Skeletal muscle tissue (tissue), 4 donors: ENCODE data around the gene ZKSCAN4. TPM values are rescaled to one million over a fixed set of nuclear protein-coding genes. Genes with fewer than 3 reads are reported as not detected.

ENCODE experiments used
- H3K27ac ChIP-seq: one replicate; pipeline ENCODE4 v1.7.0; 2013; ENCODE audit warnings: mild to moderate bottlenecking, low read depth, low read length, inconsistent platforms
- H3K27me3 ChIP-seq, 3 donors: one replicate each; pipeline ENCODE4 v1.7.0; 2013; ENCODE audit warnings: low read length in 3 of 3; ENCODE audit not compliant: control insufficient read depth in 3 of 3, insufficient read depth in 3 of 3
- H3K36me3 ChIP-seq, 3 donors: one replicate each; pipeline ENCODE4 v1.7.0; 2013; ENCODE audit warnings: low read length in 3 of 3; ENCODE audit not compliant: control insufficient read depth in 3 of 3, insufficient read depth in 3 of 3
- H3K4me1 ChIP-seq, 3 donors: one replicate each; pipeline ENCODE4 v1.7.0; 2013; ENCODE audit warnings: low read length in 3 of 3, mild to moderate bottlenecking in 3 of 3; ENCODE audit not compliant: control insufficient read depth in 3 of 3, insufficient read depth in 3 of 3
- H3K4me3 ChIP-seq, 3 donors: one replicate each; pipeline ENCODE4 v1.7.0; 2013; ENCODE audit warnings: low read length in 3 of 3
- H3K9ac ChIP-seq, 3 donors: one replicate each; pipeline ENCODE4 v1.7.0; 2013; ENCODE audit warnings: low read length in 3 of 3, mild to moderate bottlenecking in 3 of 3, moderate library complexity in 2 of 3, low read depth in 1 of 3
- H3K9me3 ChIP-seq, 3 donors: one replicate each; pipeline ENCODE4 v1.7.0; 2013; ENCODE audit warnings: low read length in 3 of 3; ENCODE audit not compliant: control insufficient read depth in 3 of 3
- total RNA-seq: library from RNA; depleted of rRNA; stranded (reverse); fragments of >200 nt; gene quantifications from one replicate; pipeline ENCODE4 v1.2.3, GENCODE V29; 2014
- donor health status: Osteomylitis.

Gene ZKSCAN4
- total RNA-seq, 1 donor from 2014 or later = 8.4 TPM

DNA sequence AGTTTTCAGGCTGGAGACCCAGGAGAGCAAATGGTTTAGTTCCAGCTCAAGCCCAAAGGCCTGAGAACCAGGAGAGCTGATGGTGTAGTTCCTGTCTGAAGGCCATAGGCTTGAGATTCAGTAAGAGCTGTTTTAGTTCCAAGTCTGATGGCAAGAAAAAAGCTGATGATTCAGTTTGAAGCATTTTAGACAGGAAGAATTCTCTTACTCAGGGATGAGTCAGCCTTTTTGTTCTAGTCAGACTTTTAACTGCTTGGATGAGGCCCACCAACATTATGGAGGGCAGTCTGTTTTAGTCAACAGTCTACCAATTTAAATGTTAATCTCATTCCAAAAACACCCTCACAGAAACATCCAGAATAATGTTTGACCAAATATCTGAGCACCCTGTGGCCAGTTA, 17.4 kb upstream of the ZKSCAN4 start:
- no peaks in the 10 kb centered on the region for H3K9me3 ChIP-seq
- H3K9ac ChIP-seq = no peak overlapping the region
- no peak overlapping the region for H3K4me3 ChIP-seq
- peaks cover 6 to 27% (median 26%) of the 10 kb centered on the region in 3 donors for H3K36me3 ChIP-seq
- no peak overlapping the region for H3K27ac ChIP-seq
- H3K4me1 ChIP-seq = peaks cover 0 to 24% (median 13%) of the 10 kb centered on the region in 3 donors
- H3K27me3 ChIP-seq = no peaks in the 10 kb centered on the region

DNA sequence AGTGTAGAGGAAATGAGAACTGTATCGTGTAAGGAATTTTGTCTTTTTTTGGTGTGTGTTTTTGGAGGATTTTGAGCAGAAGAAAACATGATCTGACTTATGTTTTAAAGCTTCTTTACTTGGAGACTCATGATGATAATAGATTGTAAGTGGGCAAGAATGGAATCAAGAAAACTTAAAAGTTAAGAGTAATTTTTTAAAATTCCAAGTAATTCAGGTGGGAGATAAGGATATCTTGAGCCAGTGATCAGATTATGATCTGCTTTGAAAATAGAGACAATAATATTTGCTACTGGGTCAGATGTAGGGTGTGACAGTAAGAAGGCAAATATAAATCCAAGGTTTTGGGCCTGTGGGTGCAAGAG, 15.6 kb upstream of the ZKSCAN4 start:
- peak overlapping the region; percentile 73 for H3K27ac ChIP-seq
- H3K9ac ChIP-seq = peak overlapping the region; percentile 74 to 91 (median 90)
- no peaks in the 10 kb centered on the region for H3K27me3 ChIP-seq
- H3K36me3 ChIP-seq = peaks cover 2 to 11% (median 11%) of the 10 kb centered on the region in 3 donors
- peaks cover 0 to 24% (median 13%) of the 10 kb centered on the region in 3 donors for H3K4me1 ChIP-seq
- H3K9me3 ChIP-seq = no peaks in the 10 kb centered on the region
- H3K4me3 ChIP-seq = peak overlapping the region; percentile 69 to 93 (median 88)

DNA sequence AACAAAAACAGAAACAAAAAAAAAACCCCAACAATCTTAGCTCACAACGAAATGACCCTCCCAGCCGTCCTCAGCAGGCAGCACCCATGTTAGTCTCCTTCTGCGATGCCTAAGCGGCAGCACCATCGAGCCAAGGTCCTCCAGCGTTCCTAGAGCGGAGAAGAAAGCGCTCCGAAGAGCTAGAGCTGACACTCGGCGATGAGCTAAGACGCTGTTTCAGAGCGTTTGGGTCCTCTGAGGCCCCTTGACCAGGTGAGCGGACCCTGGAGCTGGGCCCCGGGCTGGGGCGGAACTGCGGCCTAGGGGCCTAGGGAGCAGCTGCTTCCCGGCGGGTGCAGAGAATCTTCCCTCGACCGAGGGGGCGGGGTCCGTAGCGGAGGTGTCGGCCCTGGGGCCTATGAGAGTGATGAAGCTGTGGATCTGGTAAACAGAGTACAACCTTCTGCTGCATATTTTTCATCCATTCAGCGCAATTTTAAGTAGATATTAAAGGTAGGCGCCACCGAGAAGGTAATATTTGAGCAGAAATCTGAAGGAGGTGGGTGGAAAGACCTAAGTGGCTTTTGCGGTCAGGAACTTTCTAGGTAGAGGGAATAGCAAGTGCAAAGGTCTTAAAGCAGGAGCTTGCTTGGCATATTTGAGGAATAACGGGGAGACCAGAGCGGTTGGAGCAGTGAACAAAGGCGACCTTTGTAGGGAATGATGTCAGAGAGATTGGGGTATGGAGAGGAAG, 15.1 kb upstream of the ZKSCAN4 start, which contains the start of gene ZSCAN26:
ZSCAN26 (plus strand) TSS at position 182 of the 733 bp plus-strand sequence. CDS start 4,777 bp downstream, outside the sequence.
- Histone ChIP-seq H3K4me3 (peak within 1 kb of the TSS; percentile 69 to 93 (median 88)), H3K27ac (peak within 1 kb of the TSS; percentile 73), H3K27me3 (no peaks in the 10 kb centered on the region), H3K9ac (peak within 1 kb of the TSS; percentile 74 to 91 (median 90)), H3K4me1 (peaks cover 0 to 24% (median 13%) of the 10 kb centered on the region in 3 donors), H3K9me3 (no peaks in the 10 kb centered on the region), H3K36me3 (peaks cover 0 to 6% (median 5%) of the 10 kb centered on the region in 3 donors)

DNA sequence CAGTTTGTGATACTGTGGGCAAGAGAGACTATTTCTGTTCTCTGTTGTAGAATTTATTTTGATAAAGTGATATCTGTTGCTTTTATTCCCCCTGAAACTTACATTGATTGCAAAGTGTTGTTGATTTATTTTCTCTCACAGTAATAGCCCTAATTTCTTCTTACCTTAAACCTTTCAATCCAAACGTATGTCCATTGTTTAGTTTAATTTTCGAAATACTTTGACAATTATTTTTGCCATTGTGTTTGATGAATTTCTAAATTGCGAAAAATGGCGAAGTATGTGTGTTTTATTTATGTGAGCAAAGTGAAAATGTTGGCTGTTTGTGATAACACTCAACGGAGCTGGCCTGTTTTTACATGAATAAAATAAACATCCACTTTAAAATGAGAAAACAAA, 14.5 kb upstream of the ZKSCAN4 start:
- Histone ChIP-seq H3K9me3 (no peaks in the 10 kb centered on the region), H3K36me3 (peaks cover 0 to under 1% (median 0%) of the 10 kb centered on the region in 3 donors), H3K27me3 (no peaks in the 10 kb centered on the region), H3K27ac (peak overlapping the region; percentile 73), H3K9ac (peak overlapping the region; percentile 74 to 91 (median 90)), H3K4me3 (peak overlapping the region; percentile 69 to 93 (median 88)), H3K4me1 (peaks cover 0 to 24% (median 18%) of the 10 kb centered on the region in 3 donors)

DNA sequence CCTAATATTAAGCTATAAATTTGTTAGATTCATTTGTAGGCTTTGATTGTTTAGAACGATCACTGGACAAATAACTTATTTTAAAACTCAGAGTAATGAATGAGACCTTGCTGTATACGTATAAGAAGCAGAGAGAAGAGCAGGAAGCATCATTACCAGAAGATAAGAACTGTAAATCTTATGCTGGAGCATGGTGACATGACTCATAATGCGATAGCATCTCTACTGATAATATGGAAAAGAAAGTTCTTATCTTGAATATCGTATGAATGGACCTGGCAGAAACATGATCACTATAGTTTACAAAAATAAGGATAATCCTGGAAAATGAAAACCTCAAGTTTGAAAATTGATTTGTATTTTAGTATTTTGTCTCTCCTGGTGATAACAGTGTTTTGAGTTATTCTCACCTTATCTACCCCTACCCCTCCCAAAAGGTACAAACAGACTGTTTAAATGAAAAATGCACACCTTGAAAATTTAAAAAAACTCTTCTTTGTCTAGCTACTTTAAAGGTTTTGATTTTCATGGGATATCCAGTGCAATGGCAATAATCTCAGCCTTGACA, 12.8 kb upstream of the ZKSCAN4 start:
- Histone ChIP-seq H3K9ac (no peak overlapping the region), H3K9me3 (no peaks in the 10 kb centered on the region), H3K4me1 (peaks cover 2 to 27% (median 23%) of the 10 kb centered on the region in 3 donors), H3K27me3 (no peaks in the 10 kb centered on the region), H3K4me3 (no peak overlapping the region), H3K27ac (no peak overlapping the region), H3K36me3 (no peaks in the 10 kb centered on the region)

DNA sequence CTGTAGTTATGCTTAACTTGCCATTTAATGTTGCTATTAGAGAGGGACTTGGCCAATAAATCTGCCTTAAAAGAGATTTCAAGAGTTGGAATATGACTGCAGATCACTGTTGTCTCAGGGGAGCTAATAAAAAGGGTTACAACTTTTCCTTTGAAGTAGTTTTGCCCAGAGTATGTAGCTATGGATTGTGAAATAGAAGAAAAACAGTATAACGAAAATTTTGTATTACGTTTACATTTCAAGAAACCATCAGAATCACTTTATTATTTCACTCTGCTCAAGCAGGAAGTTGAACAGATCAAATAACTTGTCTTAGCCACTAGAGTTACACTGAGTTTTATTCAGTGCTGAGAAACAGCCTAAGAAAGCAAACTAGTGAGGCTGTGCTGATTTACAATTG, 11.9 kb upstream of the ZKSCAN4 start:
- Histone ChIP-seq H3K27ac (no peak overlapping the region), H3K27me3 (no peaks in the 10 kb centered on the region), H3K9me3 (no peaks in the 10 kb centered on the region), H3K36me3 (no peaks in the 10 kb centered on the region), H3K4me1 (peaks cover 6 to 32% (median 27%) of the 10 kb centered on the region in 3 donors), H3K9ac (no peak overlapping the region), H3K4me3 (no peak overlapping the region)

DNA sequence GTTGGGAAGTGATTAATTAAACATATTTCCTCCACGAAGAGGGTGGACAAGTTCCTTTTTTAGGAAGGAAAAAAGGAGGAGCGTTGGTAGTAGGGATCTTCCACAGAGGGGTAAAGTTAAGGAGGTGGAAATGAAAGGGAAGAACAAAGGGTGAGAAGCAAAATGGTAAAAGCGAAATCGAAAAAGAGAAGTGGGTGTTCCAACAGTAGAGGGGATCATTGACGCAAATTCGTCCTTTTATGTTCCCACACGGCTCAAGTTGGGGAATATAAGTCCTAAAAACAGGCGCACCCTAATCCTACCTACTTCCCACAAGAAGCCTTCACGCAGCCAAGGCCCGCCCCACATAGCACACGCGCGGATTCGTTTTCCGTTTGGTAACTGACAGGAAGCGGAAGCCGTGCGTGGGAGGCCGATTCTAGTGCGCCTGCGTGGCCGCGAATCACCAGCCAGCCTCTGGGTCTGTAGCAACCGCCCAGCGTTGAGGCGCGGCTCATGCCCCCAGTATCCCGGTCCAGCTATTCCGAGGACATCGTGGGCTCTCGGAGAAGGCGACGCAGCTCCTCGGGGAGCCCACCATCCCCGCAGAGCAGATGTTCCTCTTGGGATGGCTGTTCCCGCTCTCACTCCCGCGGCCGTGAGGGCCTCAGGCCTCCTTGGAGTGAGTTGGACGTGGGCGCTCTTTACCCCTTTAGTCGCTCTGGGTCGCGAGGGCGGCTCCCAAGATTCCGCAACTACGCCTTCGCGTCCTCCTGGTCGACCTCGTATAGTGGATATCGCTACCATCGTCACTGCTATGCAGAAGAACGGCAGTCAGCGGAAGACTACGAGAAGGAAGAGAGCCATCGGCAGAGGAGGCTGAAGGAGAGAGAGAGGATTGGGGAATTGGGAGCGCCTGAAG, 7.1 kb upstream of the ZKSCAN4 start, which contains the start of gene NKAPL:
NKAPL (plus strand) TSS at position 421 of the 901 bp plus-strand sequence; CDS start at position 496, 75 bp downstream.
- Histone ChIP-seq H3K36me3 (no peaks in the 10 kb centered on the region), H3K9me3 (no peaks in the 10 kb centered on the region), H3K4me1 (peaks cover 6 to 14% (median 14%) of the 10 kb centered on the region in 3 donors), H3K27ac (peak within 1 kb of the TSS; percentile 8), H3K9ac (peak within 1 kb of the TSS; percentile 28 to 78 (median 34)), H3K4me3 (peak within 1 kb of the TSS; percentile 70 to 87 (median 71)), H3K27me3 (peaks cover 0 to 4% (median 3%) of the 10 kb centered on the region in 3 donors)

DNA sequence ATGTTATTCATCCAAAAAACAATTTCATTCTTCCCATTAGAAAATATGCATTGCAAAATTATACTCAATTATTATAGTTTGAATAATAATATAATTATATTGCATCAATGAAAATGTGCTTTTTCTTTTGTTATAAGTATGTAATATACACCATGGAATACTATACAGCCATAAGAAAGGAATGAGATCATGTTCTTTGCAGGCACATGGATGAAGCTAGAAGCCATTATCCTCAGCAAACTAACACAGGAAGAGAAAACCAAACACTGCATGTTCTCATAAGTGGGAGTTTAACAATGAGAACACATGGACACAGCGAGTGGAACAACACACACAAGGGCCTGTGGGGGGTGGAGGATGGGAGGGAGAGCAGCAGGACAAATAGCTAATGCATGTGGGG, 5.0 kb upstream of the ZKSCAN4 start:
- Histone ChIP-seq H3K4me3 (no peak overlapping the region), H3K36me3 (no peaks in the 10 kb centered on the region), H3K27me3 (peaks cover 0 to 8% (median 4%) of the 10 kb centered on the region in 3 donors), H3K9me3 (no peaks in the 10 kb centered on the region), H3K9ac (no peak overlapping the region), H3K27ac (no peak overlapping the region), H3K4me1 (peaks cover 13 to 20% (median 19%) of the 10 kb centered on the region in 3 donors)

DNA sequence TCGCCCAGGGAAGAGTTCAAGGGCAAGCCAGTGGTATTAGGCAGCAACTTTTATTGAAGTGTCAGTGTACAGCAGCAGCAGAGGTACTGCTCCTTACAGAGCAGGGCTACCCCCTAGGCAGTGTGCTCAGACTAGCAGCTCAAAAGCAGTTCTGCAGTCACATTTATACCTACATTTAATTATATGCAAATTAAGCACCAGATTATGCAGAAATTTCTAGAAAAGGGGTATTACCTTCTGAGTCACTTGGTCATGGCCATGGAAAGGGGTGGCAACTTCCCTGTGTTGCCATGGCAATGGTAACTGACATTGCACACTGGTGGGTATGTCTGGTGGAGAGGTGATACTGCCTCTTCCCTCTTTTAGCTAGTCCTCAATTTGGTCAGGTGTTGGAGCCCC, 2.1 kb upstream of the ZKSCAN4 start:
- no peak overlapping the region for H3K9ac ChIP-seq
- peaks cover 0 to 3% (median 0%) of the 10 kb centered on the region in 3 donors for H3K36me3 ChIP-seq
- H3K27ac ChIP-seq = peak overlapping the region; percentile 45

More for the DNA sequence above, 2.1 kb upstream of the ZKSCAN4 start:
- Histone ChIP-seq H3K4me3 (no peak overlapping the region), H3K27me3 (peaks cover 0 to 8% (median 4%) of the 10 kb centered on the region in 3 donors), H3K9me3 (no peaks in the 10 kb centered on the region), H3K4me1 (peaks cover 13 to 20% (median 13%) of the 10 kb centered on the region in 3 donors)
